SK-N-MC (cell line): ENCODE data around the gene PCNT.

Source experiments
- EZH2 ChIP-seq: fragments of 200-600 bp; sonication (generic); IDR thresholded peaks from one replicate; pipeline ENCODE4 v1.6.1; 2017; ENCODE audit warnings: antibody characterized with exemption
- POLR2AphosphoS5 ChIP-seq: IDR thresholded peaks from 2 replicates; pipeline ENCODE4 v1.6.1; 2012; ENCODE audit warnings: mild to moderate bottlenecking, low read depth, low read length, borderline replicate concordance

GRCh38 chr21:46409641-46410406 lies 85.9 kb downstream of the PCNT start:
- TF ChIP-seq POLR2AphosphoS5 = no peak
- TF ChIP-seq EZH2 = no peak
